ENCODE measurements around the gene SORCS1. TPM values are rescaled to one million over a fixed set of nuclear protein-coding genes. Genes with fewer than 3 reads are reported as not detected.

The SORCS1 gene
- total and polyA plus RNA-seq, 2 experiments from 2014 or later = 2.9 to 8.9 TPM

GRCh38 chr10:106708506-106708905, 456.0 kb downstream of the SORCS1 start:
- H3K4me3 Mint-ChIP-seq = peak overlapping the region; percentile 3; the same call in 1 of the 3 replicates
- ATAC-seq (peak; percentile 82), DNase-seq (ENCODE audit: low spot score) (peak; percentile 70)
- H3K4me3 ChIP-seq = no peak overlapping the region
- peaks cover 5% of the 10 kb centered on the region; the same call in 1 of the 3 replicates for H3K9me3 Mint-ChIP-seq
- H3K27me3 ChIP-seq (ENCODE audit: insufficient read depth) = no peaks in the 10 kb centered on the region
- peak overlapping the region; percentile 2; the same call in 1 of the 2 replicates for H3K27ac ChIP-seq (ENCODE audit: low read depth)
- peaks cover 7% of the 10 kb centered on the region; the same call in 1 of the 2 replicates for H3K9me2 ChIP-seq (ENCODE audit: insufficient read depth)
- peaks cover 9% of the 10 kb centered on the region for H3K36me3 Mint-ChIP-seq (ENCODE audit: low read depth)
- H3K79me2 ChIP-seq (replicated peaks; ENCODE audit: insufficient read depth) = no peaks in the 10 kb centered on the region
- no peaks in the 10 kb centered on the region for H3K27me3 Mint-ChIP-seq (ENCODE audit: insufficient read depth, low read depth, poor library complexity)
- H3F3A ChIP-seq (replicated peaks; ENCODE audit: low read depth) = no peaks in the 10 kb centered on the region
- H3K36me3 ChIP-seq (ENCODE audit: insufficient read depth) = no peaks in the 10 kb centered on the region
- H3K4me1 ChIP-seq (ENCODE audit: insufficient read depth) = peaks cover 30% of the 10 kb centered on the region
- H3K27ac Mint-ChIP-seq = peak overlapping the region; percentile 70; the same call in 1 of the 2 replicates
- H3K4me2 ChIP-seq = peak overlapping the region; percentile 43
- no peak overlapping the region for H2AFZ ChIP-seq
- H3K4me1 Mint-ChIP-seq = peaks cover 36% of the 10 kb centered on the region
- TF ChIP-seq EZH2phosphoT487 (IDR thresholded peaks at IDR 0.05; ENCODE audit: unreplicated experiment) (no peak), ETS1 (IDR thresholded peaks at IDR 0.05) (no peak), POLR2AphosphoS5 (IDR thresholded peaks at IDR 0.05; ENCODE audit: low read depth) (no peak), ZNF462 (CRISPR knock-in tag; IDR thresholded peaks at IDR 0.05) (peak; percentile 94), ZNF331 (CRISPR knock-in tag; IDR thresholded peaks at IDR 0.05; ENCODE audit: low read depth) (no peak), JUNB (IDR thresholded peaks at IDR 0.05; ENCODE audit: unreplicated experiment) (no peak), EZH2 (IDR thresholded peaks at IDR 0.05; ENCODE audit: low read depth, unreplicated experiment) (no peak), ZNF114 (CRISPR knock-in tag; IDR thresholded peaks at IDR 0.05) (peak; percentile 76; the same call in 1 of the 2 replicates), NANOG (IDR thresholded peaks at IDR 0.05; ENCODE audit: borderline replicate concordance) (peak; percentile 91), CREB1 (CRISPR knock-in tag; IDR thresholded peaks at IDR 0.05; ENCODE audit: low read depth) (no peak)
- TF ChIP-seq, protein P1, sequence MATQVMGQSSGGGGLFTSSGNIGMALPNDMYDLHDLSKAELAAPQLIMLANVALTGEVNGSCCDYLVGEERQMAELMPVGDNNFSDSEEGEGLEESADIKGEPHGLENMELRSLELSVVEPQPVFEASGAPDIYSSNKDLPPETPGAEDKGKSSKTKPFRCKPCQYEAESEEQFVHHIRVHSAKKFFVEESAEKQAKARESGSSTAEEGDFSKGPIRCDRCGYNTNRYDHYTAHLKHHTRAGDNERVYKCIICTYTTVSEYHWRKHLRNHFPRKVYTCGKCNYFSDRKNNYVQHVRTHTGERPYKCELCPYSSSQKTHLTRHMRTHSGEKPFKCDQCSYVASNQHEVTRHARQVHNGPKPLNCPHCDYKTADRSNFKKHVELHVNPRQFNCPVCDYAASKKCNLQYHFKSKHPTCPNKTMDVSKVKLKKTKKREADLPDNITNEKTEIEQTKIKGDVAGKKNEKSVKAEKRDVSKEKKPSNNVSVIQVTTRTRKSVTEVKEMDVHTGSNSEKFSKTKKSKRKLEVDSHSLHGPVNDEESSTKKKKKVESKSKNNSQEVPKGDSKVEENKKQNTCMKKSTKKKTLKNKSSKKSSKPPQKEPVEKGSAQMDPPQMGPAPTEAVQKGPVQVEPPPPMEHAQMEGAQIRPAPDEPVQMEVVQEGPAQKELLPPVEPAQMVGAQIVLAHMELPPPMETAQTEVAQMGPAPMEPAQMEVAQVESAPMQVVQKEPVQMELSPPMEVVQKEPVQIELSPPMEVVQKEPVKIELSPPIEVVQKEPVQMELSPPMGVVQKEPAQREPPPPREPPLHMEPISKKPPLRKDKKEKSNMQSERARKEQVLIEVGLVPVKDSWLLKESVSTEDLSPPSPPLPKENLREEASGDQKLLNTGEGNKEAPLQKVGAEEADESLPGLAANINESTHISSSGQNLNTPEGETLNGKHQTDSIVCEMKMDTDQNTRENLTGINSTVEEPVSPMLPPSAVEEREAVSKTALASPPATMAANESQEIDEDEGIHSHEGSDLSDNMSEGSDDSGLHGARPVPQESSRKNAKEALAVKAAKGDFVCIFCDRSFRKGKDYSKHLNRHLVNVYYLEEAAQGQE (IDR thresholded peaks at IDR 0.05; ENCODE audit: unreplicated experiment) = no peak
- no peaks in the 10 kb centered on the region for H4K20me1 ChIP-seq (replicated peaks; ENCODE audit: insufficient read depth)

Data from GM23338 (cell line).